Fibroblast of villous mesenchyme (primary cell): ENCODE results near the gene OSGEPL1. TPM values are rescaled to one million over a fixed set of nuclear protein-coding genes. Genes with fewer than 3 reads are reported as not detected.
"Not testable (repeated sequence)": the region's sequence is repeated elsewhere in the genome, so short reads cannot be mapped to it uniquely, and the experiment has no call there.

Source experiments
- DNase-seq: peaks from one replicate; pipeline ENCODE4 v3.0.0-alpha.2; 2010; ENCODE audit warnings: low read depth
- H3K4me3 ChIP-seq: 2 replicates; pipeline ENCODE4 v1.5.1; 2011; ENCODE audit warnings: low read depth, mild to moderate bottlenecking, low read length
- total RNA-seq: library from RNA; depleted of rRNA; stranded (reverse); fragments of >200 nt; gene quantifications from 2 replicates; pipeline ENCODE4 v1.2.3, GENCODE V29; 2012
- TF ChIP-seq, protein P1 (sequence below): IDR thresholded peaks from 2 replicates; pipeline ENCODE4 v1.5.1; 2012; ENCODE audit warnings: low read depth, mild to moderate bottlenecking, low read length; ENCODE audit not compliant: insufficient read depth

Gene OSGEPL1
- total RNA-seq, 1 donor = 12.5 TPM

DNA sequence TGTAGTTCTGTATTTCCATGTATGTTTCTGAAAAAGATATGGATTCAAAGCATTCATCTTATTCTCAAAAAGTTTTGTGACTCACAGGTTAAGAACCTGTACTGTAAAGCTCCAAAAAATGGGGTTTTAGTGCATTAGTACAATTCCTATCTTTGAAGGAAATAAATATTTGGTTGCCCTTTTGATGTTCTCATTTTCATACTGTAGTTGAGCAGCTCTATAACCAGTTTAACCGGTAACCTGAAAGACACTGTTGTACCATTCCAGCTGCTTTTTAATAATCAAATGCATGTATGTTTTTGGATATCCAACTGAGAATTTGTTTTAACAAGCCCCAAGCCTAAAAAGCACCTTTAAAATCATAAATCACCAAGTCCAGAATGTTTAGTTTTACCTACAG lies 9.6 kb upstream of the OSGEPL1 start:
- no peak overlapping the region for H3K4me3 ChIP-seq
- TF ChIP-seq, protein P1, sequence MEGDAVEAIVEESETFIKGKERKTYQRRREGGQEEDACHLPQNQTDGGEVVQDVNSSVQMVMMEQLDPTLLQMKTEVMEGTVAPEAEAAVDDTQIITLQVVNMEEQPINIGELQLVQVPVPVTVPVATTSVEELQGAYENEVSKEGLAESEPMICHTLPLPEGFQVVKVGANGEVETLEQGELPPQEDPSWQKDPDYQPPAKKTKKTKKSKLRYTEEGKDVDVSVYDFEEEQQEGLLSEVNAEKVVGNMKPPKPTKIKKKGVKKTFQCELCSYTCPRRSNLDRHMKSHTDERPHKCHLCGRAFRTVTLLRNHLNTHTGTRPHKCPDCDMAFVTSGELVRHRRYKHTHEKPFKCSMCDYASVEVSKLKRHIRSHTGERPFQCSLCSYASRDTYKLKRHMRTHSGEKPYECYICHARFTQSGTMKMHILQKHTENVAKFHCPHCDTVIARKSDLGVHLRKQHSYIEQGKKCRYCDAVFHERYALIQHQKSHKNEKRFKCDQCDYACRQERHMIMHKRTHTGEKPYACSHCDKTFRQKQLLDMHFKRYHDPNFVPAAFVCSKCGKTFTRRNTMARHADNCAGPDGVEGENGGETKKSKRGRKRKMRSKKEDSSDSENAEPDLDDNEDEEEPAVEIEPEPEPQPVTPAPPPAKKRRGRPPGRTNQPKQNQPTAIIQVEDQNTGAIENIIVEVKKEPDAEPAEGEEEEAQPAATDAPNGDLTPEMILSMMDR = no peak
- DNase-seq = no peak

DNA sequence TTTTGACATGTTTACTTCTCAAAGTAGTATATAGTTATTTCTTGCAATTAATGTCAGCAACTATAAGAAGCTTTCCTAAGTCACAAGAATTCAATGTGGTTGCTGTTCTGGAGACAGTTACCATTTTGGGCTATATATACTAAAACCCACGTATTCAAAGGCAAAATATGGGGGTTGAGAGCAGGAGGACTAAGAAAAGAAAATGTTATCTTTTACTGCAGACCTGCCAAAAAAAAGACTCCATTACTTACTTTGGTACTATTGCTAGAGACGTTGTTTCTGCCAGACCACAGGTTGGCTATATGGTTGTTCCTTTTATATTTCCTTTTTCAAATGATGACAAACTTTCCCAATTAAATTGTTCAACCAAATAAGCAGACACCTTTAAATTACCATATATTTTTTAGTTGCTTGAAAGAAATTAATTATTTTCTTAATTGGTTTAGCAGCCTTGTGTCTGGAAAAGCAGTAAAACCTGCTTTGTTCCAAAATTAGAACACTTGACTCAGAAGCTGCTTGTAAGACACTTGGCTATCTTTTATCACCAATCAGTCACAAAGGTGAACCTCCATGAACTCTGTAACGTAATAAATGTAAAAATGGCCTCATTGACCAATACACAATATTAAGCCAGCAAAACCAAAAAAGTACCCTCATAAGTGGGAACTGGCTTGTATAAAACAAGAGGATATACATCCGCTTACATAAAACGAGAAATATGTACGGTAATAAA lies 8.2 kb upstream of the OSGEPL1 start:
- DNase-seq = no peak
- H3K4me3 ChIP-seq = no peak overlapping the region
- TF ChIP-seq, protein P1 = no peak

DNA sequence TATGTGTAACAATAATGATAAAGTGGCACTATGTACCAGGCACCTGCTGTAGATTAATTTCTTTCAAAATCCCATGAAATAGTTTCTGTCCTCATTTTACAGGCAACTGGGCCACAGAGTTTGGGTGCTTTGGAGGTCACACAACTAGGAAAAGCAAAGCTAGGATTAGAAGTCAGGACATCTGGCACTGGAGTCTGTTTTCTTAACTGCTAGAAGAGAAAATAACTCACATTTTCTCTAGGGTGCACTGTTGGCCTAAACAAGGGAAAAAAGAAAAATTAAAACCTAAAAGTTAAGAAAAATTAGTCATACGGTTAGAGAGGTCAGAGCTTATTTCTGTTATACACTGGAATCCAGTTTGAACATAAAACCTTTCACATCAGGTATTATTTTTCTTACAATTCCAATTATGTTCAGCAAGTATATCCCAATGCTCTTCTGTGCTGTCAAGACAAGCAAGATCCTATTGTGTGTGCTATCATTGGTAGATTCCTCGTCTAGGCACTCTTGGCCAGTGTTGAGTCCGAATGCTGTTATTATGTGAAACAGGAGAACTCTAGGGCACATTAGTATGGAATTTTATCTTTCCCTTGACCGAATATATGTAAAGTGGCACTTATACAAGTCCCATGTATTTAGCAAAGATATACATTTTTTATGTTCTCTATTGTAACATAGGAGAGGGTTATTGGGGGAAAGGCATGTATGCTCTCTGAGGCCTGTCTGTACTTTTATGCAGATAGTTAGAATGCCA lies 1.5 kb upstream of the OSGEPL1 start:
- H3K4me3 ChIP-seq = no peak overlapping the region
- peak; percentile 21 for DNase-seq
- TF ChIP-seq, protein P1 = no peak

DNA sequence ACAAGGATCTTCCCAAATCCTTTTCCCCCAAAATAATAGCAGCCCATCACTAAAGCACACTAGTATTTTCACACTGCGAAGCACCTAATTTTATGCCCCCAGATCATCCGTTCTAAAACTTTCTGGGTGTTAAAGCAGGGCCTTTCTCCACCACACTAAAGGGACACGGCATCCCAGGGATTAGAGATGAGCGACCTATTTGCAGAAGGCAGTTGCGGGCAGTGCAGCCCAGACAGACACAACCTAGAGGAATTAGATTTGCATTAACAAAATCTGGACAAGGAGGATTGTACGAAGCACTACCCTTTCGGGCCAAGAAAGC lies 402 bp downstream of the OSGEPL1 start:
- peak overlapping the region; percentile 99 for H3K4me3 ChIP-seq
- TF ChIP-seq, protein P1 = no peak
- DNase-seq = no peak

DNA sequence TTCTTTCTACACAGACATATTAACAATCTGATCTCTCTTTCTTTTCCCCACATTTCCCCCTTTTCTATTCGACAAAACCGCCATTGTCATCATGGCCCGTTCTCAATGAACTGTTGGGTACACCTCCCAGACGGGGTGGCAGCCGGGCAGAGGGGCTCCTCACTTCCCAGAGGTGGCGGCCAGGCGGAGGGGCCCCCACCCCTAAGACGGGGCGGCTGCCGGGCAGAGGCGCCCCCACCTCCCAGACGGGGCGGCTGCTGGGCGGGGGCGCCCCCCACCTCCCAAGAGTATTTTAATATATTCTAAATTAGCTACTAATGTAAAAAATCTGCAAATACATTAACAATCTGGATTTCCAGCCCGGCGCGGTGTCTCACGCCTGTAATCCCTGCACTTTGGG lies 2.4 kb downstream of the OSGEPL1 start:
- DNase-seq, H3K4me3 ChIP-seq: not testable (repeated sequence)

DNA sequence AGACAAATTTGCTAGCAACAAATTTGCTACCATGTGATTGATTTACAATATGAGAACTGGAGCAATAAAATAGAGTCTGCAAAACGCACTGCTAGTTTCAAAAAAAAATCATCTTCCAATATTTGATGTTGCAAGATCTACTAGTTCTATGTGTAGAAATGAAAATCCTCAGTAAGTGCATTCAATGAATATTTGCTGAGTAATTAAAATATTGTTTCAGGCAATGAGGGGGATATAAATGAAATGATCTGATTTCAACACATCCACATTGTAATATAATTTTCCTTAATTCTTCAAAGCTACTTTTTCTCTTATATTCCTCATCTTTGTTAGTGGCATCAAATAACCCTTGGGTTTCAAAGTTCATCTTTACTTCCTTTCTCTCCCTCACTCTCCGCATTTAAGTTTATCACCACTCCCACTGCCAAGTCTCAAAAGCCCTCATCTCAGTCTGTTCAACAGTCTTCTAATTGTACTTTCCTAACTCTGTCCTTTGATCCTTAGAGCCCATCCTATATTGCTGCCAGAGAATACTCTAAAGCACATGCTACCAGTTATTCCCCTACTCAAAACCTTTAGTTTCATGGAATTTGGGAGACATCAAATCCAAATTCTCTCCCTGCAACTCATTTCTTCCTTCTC lies 6.2 kb downstream of the OSGEPL1 start:
- no peak overlapping the region for H3K4me3 ChIP-seq
- TF ChIP-seq, protein P1 = no peak
- DNase-seq = no peak

DNA sequence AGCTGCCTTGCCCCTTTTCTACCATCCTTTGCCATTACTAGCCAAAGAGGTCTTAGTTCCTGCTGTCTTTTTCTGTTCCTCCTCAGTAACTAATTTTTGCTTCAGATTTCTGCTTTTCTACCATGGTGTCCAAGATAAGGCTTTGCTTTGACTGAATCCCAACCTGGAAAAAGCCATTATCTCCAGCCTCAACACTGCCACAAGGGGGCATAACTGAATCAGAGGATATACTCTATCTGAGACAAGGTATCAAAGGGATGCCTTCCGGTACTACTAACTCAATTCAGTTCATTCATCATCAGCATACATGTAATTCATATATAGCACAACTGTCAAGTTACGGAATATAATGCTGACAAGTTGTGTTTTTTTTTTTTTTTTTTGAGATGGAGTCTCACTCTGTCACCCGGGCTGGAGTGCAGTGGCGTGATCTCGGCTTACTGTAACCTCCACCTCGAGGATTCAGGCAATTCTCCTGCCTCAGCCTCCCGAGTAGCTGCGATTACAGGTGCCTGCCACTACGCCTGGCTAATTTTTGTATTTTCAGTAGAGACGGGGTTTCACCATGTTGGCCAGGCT lies 11.4 kb downstream of the OSGEPL1 start:
- DNase-seq = peak; percentile 39
- H3K4me3 ChIP-seq = no peak overlapping the region

More for the DNA sequence above, 11.4 kb downstream of the OSGEPL1 start:
- TF ChIP-seq, protein P1 = peak; percentile 78
